ENCODE measurements around the gene TGM3.
"Not testable (repeated sequence)": the region's sequence is repeated elsewhere in the genome, so short reads cannot be mapped to it uniquely, and the experiment has no call there.

The TGM3 gene

GRCh38 chr20:2295886-2296515 is at the start of gene TGM3:
Gene TGM3 (plus strand): TSS chr20:2296001. CDS start chr20:2296064, 63 bp downstream.
- no peak for ATAC-seq
- no peaks in the 10 kb centered on the region for H3K27me3 Mint-ChIP-seq
- no peaks in the 10 kb centered on the region for H3K36me3 Mint-ChIP-seq
- H3K9me3 Mint-ChIP-seq, result no peaks in the 10 kb centered on the region
- H3K27ac Mint-ChIP-seq, result no peak within 1 kb of the TSS
- peaks cover 27% of the 10 kb centered on the region for H3K4me1 Mint-ChIP-seq
- H3K4me3 Mint-ChIP-seq, result no peak within 1 kb of the TSS

- Mint-ChIP-seq H3K9me3 (no peaks in the 10 kb centered on the region), H3K4me3 (no peak overlapping the region), H3K27ac (no peak overlapping the region), H3K4me1 (no peaks in the 10 kb centered on the region), H3K36me3 (no peaks in the 10 kb centered on the region), H3K27me3 (peaks cover 25% of the 10 kb centered on the region)
- no peak for ATAC-seq
Observed at GRCh38 chr20:2246069-2246491, 49.7 kb upstream of the TGM3 start.

- H3K4me3 Mint-ChIP-seq, result no peak overlapping the region
Observed at GRCh38 chr20:2248837-2249236, 47.0 kb upstream of the TGM3 start.

GRCh38 chr20:2249935-2250334 is 45.9 kb upstream of the TGM3 start:
- Mint-ChIP-seq H3K27me3 (peaks cover 25% of the 10 kb centered on the region), H3K4me1 (no peaks in the 10 kb centered on the region), H3K9me3 (no peaks in the 10 kb centered on the region), H3K36me3 (no peaks in the 10 kb centered on the region), H3K4me3 (no peak overlapping the region), H3K27ac (no peak overlapping the region)
- no peak for ATAC-seq

More at GRCh38 chr20:2248837-2249236, 47.0 kb upstream of the TGM3 start:
- Mint-ChIP-seq H3K27ac (no peak overlapping the region), H3K27me3 (peaks cover 25% of the 10 kb centered on the region), H3K36me3 (no peaks in the 10 kb centered on the region), H3K9me3 (no peaks in the 10 kb centered on the region), H3K4me1 (no peaks in the 10 kb centered on the region)
- ATAC-seq, result no peak

GRCh38 chr20:2252419-2252997 is 43.3 kb upstream of the TGM3 start:
- no peak overlapping the region for H3K27ac Mint-ChIP-seq
- no peaks in the 10 kb centered on the region for H3K9me3 Mint-ChIP-seq
- peaks cover 27% of the 10 kb centered on the region for H3K27me3 Mint-ChIP-seq
- ATAC-seq, result no peak
- H3K4me1 Mint-ChIP-seq, result no peaks in the 10 kb centered on the region
- H3K36me3 Mint-ChIP-seq, result no peaks in the 10 kb centered on the region
- H3K4me3 Mint-ChIP-seq, result no peak overlapping the region

GRCh38 chr20:2253256-2253655 is 42.5 kb upstream of the TGM3 start:
- Mint-ChIP-seq H3K27ac (no peak overlapping the region), H3K36me3 (no peaks in the 10 kb centered on the region), H3K4me3 (no peak overlapping the region), H3K4me1 (no peaks in the 10 kb centered on the region), H3K27me3 (peaks cover 27% of the 10 kb centered on the region), H3K9me3 (no peaks in the 10 kb centered on the region)
- ATAC-seq, result no peak

GRCh38 chr20:2254333-2254732 is 41.5 kb upstream of the TGM3 start:
- no peak overlapping the region for H3K4me3 Mint-ChIP-seq
- peaks cover 27% of the 10 kb centered on the region for H3K27me3 Mint-ChIP-seq
- H3K27ac Mint-ChIP-seq, result no peak overlapping the region
- no peak for ATAC-seq
- H3K4me1 Mint-ChIP-seq, result no peaks in the 10 kb centered on the region
- no peaks in the 10 kb centered on the region for H3K36me3 Mint-ChIP-seq
- no peaks in the 10 kb centered on the region for H3K9me3 Mint-ChIP-seq

- Mint-ChIP-seq H3K27me3 (peaks cover 35% of the 10 kb centered on the region), H3K4me3 (no peak overlapping the region), H3K4me1 (no peaks in the 10 kb centered on the region), H3K9me3 (no peaks in the 10 kb centered on the region), H3K27ac (no peak overlapping the region), H3K36me3 (no peaks in the 10 kb centered on the region)
- no peak for ATAC-seq
Observed at GRCh38 chr20:2255926-2256531, 39.8 kb upstream of the TGM3 start.

GRCh38 chr20:2259731-2260130 is 36.1 kb upstream of the TGM3 start:
- no peaks in the 10 kb centered on the region for H3K36me3 Mint-ChIP-seq
- no peak overlapping the region for H3K27ac Mint-ChIP-seq
- H3K9me3 Mint-ChIP-seq, result no peaks in the 10 kb centered on the region
- H3K4me1 Mint-ChIP-seq, result no peaks in the 10 kb centered on the region
- peaks cover 35% of the 10 kb centered on the region for H3K27me3 Mint-ChIP-seq
- ATAC-seq, result no peak
- no peak overlapping the region for H3K4me3 Mint-ChIP-seq

- H3K9me3 Mint-ChIP-seq, result no peaks in the 10 kb centered on the region
- H3K4me1 Mint-ChIP-seq, result no peaks in the 10 kb centered on the region
- peaks cover 36% of the 10 kb centered on the region for H3K27me3 Mint-ChIP-seq
- no peak overlapping the region for H3K4me3 Mint-ChIP-seq
- no peak for ATAC-seq
- no peaks in the 10 kb centered on the region for H3K36me3 Mint-ChIP-seq
- H3K27ac Mint-ChIP-seq, result no peak overlapping the region
Observed at GRCh38 chr20:2260250-2260649, 35.6 kb upstream of the TGM3 start.

GRCh38 chr20:2261046-2261485 is 34.7 kb upstream of the TGM3 start:
- Mint-ChIP-seq H3K27ac (no peak overlapping the region), H3K4me1 (no peaks in the 10 kb centered on the region), H3K27me3 (peaks cover 44% of the 10 kb centered on the region), H3K4me3 (no peak overlapping the region), H3K9me3 (no peaks in the 10 kb centered on the region), H3K36me3 (no peaks in the 10 kb centered on the region)
- no peak for ATAC-seq

- Mint-ChIP-seq H3K36me3 (no peaks in the 10 kb centered on the region), H3K4me1 (no peaks in the 10 kb centered on the region), H3K4me3 (no peak overlapping the region), H3K9me3 (no peaks in the 10 kb centered on the region), H3K27ac (no peak overlapping the region), H3K27me3 (peaks cover 50% of the 10 kb centered on the region)
- ATAC-seq, result no peak
Observed at GRCh38 chr20:2261629-2262028, 34.2 kb upstream of the TGM3 start.

GRCh38 chr20:2264118-2264517 is 31.7 kb upstream of the TGM3 start:
- no peak for ATAC-seq
- no peak overlapping the region for H3K4me3 Mint-ChIP-seq
- H3K9me3 Mint-ChIP-seq, result no peaks in the 10 kb centered on the region
- H3K4me1 Mint-ChIP-seq, result no peaks in the 10 kb centered on the region
- H3K36me3 Mint-ChIP-seq, result no peaks in the 10 kb centered on the region
- H3K27ac Mint-ChIP-seq, result no peak overlapping the region
- peaks cover 47% of the 10 kb centered on the region for H3K27me3 Mint-ChIP-seq

GRCh38 chr20:2264621-2265374 is 31.0 kb upstream of the TGM3 start:
- H3K27ac Mint-ChIP-seq, H3K4me1 Mint-ChIP-seq, ATAC-seq, H3K4me3 Mint-ChIP-seq, H3K36me3 Mint-ChIP-seq, H3K9me3 Mint-ChIP-seq: not testable (repeated sequence)
- peaks cover 40% of the 10 kb centered on the region for H3K27me3 Mint-ChIP-seq

GRCh38 chr20:2273634-2274302 is 22.0 kb upstream of the TGM3 start:
- Mint-ChIP-seq H3K36me3 (no peaks in the 10 kb centered on the region), H3K4me1 (no peaks in the 10 kb centered on the region), H3K9me3 (no peaks in the 10 kb centered on the region), H3K27ac (no peak overlapping the region), H3K27me3 (peaks cover under 1% of the 10 kb centered on the region), H3K4me3 (no peak overlapping the region)
- no peak for ATAC-seq
